Measurements from ENCODE around the gene BDH2. TPM values are rescaled to one million over a fixed set of nuclear protein-coding genes. Genes with fewer than 3 reads are reported as not detected.

Gene BDH2
- polyA plus RNA-seq, 1 of the 3 experiments (the other 2 are of a cell fraction), result 57.8 TPM

Other genes with a start within 250 kb of the BDH2 start
- gene CISD2, start 230.8 kb downstream of the BDH2 start, polyA plus RNA-seq (2012; rRNA removed), result 21.4 and 23.1 TPM in 2 replicates
- gene SLC9B1, start 80.1 kb downstream of the BDH2 start, polyA plus RNA-seq (2012; rRNA removed), result 0.21 and 0.37 TPM in 2 replicates
- gene SLC9B2, start 23.1 kb downstream of the BDH2 start, polyA plus RNA-seq (2012; rRNA removed), result 11.2 and 16.0 TPM in 2 replicates
- gene CENPE, start 98.5 kb upstream of the BDH2 start, polyA plus RNA-seq (2012; rRNA removed), result 1.3 and 1.7 TPM in 2 replicates

All from SK-N-SH (cell line).